Testis (tissue), 3 donors: Measurements from ENCODE around the gene DOCK6. TPM values are rescaled to one million over a fixed set of nuclear protein-coding genes. Genes with fewer than 3 reads are reported as not detected.

Experiments
- DNase-seq: peaks from one replicate; pipeline ENCODE4 v3.0.0-alpha.2; 2019
- H3K27ac ChIP-seq, 2 donors: fragments of 200-600 bp; sonication (generic); one replicate each; pipeline ENCODE4 v1.5.1; 2019
- H3K27me3 ChIP-seq: fragments of 200-600 bp; sonication (generic); one replicate; pipeline ENCODE4 v1.5.1; 2019
- H3K36me3 ChIP-seq: fragments of 200-600 bp; sonication (generic); one replicate; pipeline ENCODE4 v1.5.1; 2017; ENCODE audit warnings: low read depth; ENCODE audit errors: missing control alignments
- H3K4me1 ChIP-seq: fragments of 200-600 bp; sonication (generic); one replicate; pipeline ENCODE4 v1.5.1; 2019
- H3K4me3 ChIP-seq, 2 donors: fragments of 200-600 bp; sonication (generic); one replicate each; pipeline ENCODE4 v1.5.1; 2017 to 2019
- H3K9me3 ChIP-seq: fragments of 200-600 bp; sonication (generic); one replicate; pipeline ENCODE4 v1.5.1; 2017
- POLR2A ChIP-seq: fragments of 450-650 bp; IDR thresholded peaks from one replicate; pipeline ENCODE4 v1.6.1; 2017; ENCODE audit warnings: antibody characterized with exemption, mild to moderate bottlenecking, moderate library complexity
- WGBS, 2 donors: methylation state at CpG; one replicate each; pipeline ENCODE4 v1.1.5; 2018; 5-methylcytosine and 5-hydroxymethylcytosine counted together
- intact Hi-C: fragments of 100-400 bp; cut with DNase I; formaldehyde crosslinking; loops from one replicate; pipeline ENCODE4 v1.15.1; 2023; ENCODE audit warnings: low total_unique reads
- polyA plus RNA-seq: library from polyadenylated mRNA; stranded (reverse); fragments of 350-450 nt; fragmentation: Illumina TruSeq; extraction: RNeasy Lipid Tissue Mini Kit (QIAGEN cat#74804); gene quantifications from one replicate; pipeline ENCODE4 v1.2.3, GENCODE V29; 2014; ENCODE audit warnings: low read depth, low replicate concordance; ENCODE audit not compliant: insufficient read depth
- total RNA-seq, 2 donors: library from RNA; depleted of rRNA; stranded (reverse); fragments of >200 nt; gene quantifications; one replicate each; pipeline ENCODE4 v1.2.3, GENCODE V29; 2016
- TF ChIP-seq, protein P1 (sequence below), 3 experiments: fragments of 450-650 bp in 2 of 3; fragments of 200-600 bp in 1 of 3; sonication (generic) in 1 of 3; IDR thresholded peaks; one replicate each; pipeline ENCODE4 v1.5.1; 2016 to 2019; ENCODE audit warnings: antibody characterized with exemption in 3 of 3, mild to moderate bottlenecking in 2 of 3, moderate library complexity in 1 of 3

Gene DOCK6
- total and polyA plus RNA-seq, 3 donors from 2014 or later: 18.4 to 45.0 (median 32.5) TPM

- TF ChIP-seq, protein P1, sequence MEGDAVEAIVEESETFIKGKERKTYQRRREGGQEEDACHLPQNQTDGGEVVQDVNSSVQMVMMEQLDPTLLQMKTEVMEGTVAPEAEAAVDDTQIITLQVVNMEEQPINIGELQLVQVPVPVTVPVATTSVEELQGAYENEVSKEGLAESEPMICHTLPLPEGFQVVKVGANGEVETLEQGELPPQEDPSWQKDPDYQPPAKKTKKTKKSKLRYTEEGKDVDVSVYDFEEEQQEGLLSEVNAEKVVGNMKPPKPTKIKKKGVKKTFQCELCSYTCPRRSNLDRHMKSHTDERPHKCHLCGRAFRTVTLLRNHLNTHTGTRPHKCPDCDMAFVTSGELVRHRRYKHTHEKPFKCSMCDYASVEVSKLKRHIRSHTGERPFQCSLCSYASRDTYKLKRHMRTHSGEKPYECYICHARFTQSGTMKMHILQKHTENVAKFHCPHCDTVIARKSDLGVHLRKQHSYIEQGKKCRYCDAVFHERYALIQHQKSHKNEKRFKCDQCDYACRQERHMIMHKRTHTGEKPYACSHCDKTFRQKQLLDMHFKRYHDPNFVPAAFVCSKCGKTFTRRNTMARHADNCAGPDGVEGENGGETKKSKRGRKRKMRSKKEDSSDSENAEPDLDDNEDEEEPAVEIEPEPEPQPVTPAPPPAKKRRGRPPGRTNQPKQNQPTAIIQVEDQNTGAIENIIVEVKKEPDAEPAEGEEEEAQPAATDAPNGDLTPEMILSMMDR (IDR thresholded peaks at IDR 0.05): no peak
- TF ChIP-seq POLR2A: no peak
- Histone ChIP-seq H3K27me3 (no peaks in the 10 kb centered on the region), H3K9me3 (no peaks in the 10 kb centered on the region), H3K27ac (no peak overlapping the region), H3K4me3 (no peak overlapping the region), H3K36me3 (no peaks in the 10 kb centered on the region), H3K4me1 (no peaks in the 10 kb centered on the region)
- intact Hi-C loops: no loop called here
- 83% methylated on average over 15 of the region's 15 CpGs for WGBS, 2 donors
- no peak for DNase-seq
These were observed 25.0 kb downstream of the DOCK6 start for GRCh38 chr19:11237321-11237720.

DNA sequence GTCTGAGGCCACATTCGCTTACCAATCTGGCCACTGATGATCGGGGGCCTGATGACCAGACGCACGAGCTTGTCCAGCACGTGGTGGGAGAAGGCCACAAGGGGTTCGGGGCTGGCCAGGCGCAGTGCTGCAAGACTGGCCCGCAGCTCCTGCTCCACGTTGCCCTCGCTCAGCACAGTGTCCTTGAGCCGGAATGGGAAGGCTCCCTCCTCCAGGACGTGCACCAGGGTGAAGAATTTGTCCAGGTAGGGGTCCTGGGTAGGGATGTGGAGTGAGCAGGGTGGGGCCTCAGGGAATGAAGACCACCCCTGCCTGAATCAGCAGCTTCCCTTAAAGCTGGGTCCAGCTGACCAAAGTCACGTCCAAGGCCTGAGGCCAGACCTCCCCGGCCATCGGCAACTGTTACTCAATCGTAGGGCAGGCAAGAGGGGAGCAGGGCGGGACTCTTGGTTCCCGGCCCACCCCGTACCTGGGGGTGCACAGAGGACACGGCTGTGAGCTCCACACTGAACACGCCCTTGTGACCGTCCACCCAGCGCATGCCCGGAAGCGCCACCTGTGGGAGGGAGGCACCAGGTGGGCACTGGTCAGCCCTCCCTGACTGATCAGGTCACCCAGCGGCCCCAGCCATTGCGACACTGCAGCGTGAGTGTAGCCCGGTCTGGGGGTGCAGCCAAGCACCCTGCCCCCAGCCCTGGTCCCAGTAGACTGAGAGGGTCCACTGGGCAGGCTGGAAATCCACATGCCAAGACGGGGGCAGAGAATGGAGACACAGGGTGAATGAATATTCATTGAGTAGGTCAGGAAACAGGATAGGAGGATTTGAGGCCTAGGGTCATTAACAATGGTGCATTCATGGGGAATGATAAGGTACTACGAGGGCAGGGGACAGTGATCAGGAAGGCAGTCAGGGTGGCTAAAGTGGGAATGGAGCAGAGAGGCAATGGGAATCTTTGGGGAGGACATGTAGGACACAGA is 25.7 kb downstream of the DOCK6 start:
- H3K27ac ChIP-seq: no peak overlapping the region
- H3K9me3 ChIP-seq: no peaks in the 10 kb centered on the region
- WGBS, 2 donors: 92 to 93% methylated on average over 14 to 31 of the region's 31 CpGs
- no peaks in the 10 kb centered on the region for H3K4me1 ChIP-seq
- H3K27me3 ChIP-seq: no peaks in the 10 kb centered on the region
- no peaks in the 10 kb centered on the region for H3K36me3 ChIP-seq
- no peak overlapping the region for H3K4me3 ChIP-seq
- DNase-seq: no peak
- intact Hi-C loops: no loop called here
- TF ChIP-seq POLR2A: no peak
- TF ChIP-seq, protein P1 (IDR thresholded peaks at IDR 0.05): no peak

- H3K4me3 ChIP-seq: no peak overlapping the region
- 71 to 82% methylated on average over 5 of the region's 5 CpGs for WGBS, 2 donors
- DNase-seq: no peak
- no peaks in the 10 kb centered on the region for H3K4me1 ChIP-seq
- no peaks in the 10 kb centered on the region for H3K36me3 ChIP-seq
- H3K27me3 ChIP-seq: no peaks in the 10 kb centered on the region
- intact Hi-C loops: no loop called here
- no peak for TF ChIP-seq POLR2A
- TF ChIP-seq, protein P1 (IDR thresholded peaks at IDR 0.05): no peak
- H3K9me3 ChIP-seq: no peaks in the 10 kb centered on the region
- H3K27ac ChIP-seq: no peak overlapping the region
These were observed 27.7 kb downstream of the DOCK6 start for GRCh38 chr19:11234486-11235075.

GRCh38 chr19:11233073-11233472 is 29.3 kb downstream of the DOCK6 start:
- DNase-seq: no peak
- intact Hi-C loops: no loop called here
- H3K4me3 ChIP-seq: no peak overlapping the region
- H3K36me3 ChIP-seq: no peaks in the 10 kb centered on the region
- H3K27me3 ChIP-seq: no peaks in the 10 kb centered on the region
- no peaks in the 10 kb centered on the region for H3K9me3 ChIP-seq
- TF ChIP-seq POLR2A: no peak
- TF ChIP-seq, protein P1 (IDR thresholded peaks at IDR 0.05): no peak
- 88 to 92% methylated on average over 9 to 15 of the region's 15 CpGs for WGBS, 2 donors
- no peaks in the 10 kb centered on the region for H3K4me1 ChIP-seq
- H3K27ac ChIP-seq: no peak overlapping the region
